SK-N-SH treated with all-trans-retinoic acid at 6 μM for 48 hours (cell line): ENCODE measurements around the gene SEPTIN8.

Experiments used
- ATAC-seq: fragments of 200-7000 bp; cut with Tn5 transposase; 3 replicates; pipeline ENCODE4 v1.9.1; 2020; ENCODE audit warnings: mild to moderate bottlenecking, moderate library complexity
- ARNTL ChIP-seq: fragments of 450-650 bp; formaldehyde crosslinking; IDR thresholded peaks from 2 replicates; pipeline ENCODE4 v1.5.0; 2020; ENCODE audit warnings: low read depth, mild to moderate bottlenecking, moderate library complexity, borderline replicate concordance
- BACH2 ChIP-seq: fragments of 250-450 bp; sonication (Bioruptor Pico); IDR thresholded peaks from 2 replicates; pipeline ENCODE4 v1.9.0; 2021; ENCODE audit warnings: mild to moderate bottlenecking, borderline replicate concordance
- CSDC2 ChIP-seq: fragments of 250-450 bp; sonication (Bioruptor Pico); IDR thresholded peaks from 2 replicates; pipeline ENCODE4 v1.5.0; 2020; ENCODE audit warnings: mild to moderate bottlenecking, moderate library complexity
- CSRNP3 ChIP-seq: fragments of 250-450 bp; sonication (Bioruptor Pico); IDR thresholded peaks from 2 replicates; pipeline ENCODE4 v1.5.1; 2021; ENCODE audit warnings: mild to moderate bottlenecking, moderate library complexity
- ESRRG ChIP-seq: fragments of 250-450 bp; sonication (Bioruptor Pico); IDR thresholded peaks from 2 replicates; pipeline ENCODE4 v1.6.1; 2021; ENCODE audit warnings: mild to moderate bottlenecking
- ISL1 ChIP-seq: fragments of 250-450 bp; sonication (Bioruptor Pico); IDR thresholded peaks from 2 replicates; pipeline ENCODE4 v2.1.2; 2022; ENCODE audit warnings: mild to moderate bottlenecking, moderate library complexity
- OSR1 ChIP-seq: fragments of 250-450 bp; sonication (Bioruptor Pico); IDR thresholded peaks from 2 replicates; pipeline ENCODE4 v1.8.0; 2022; ENCODE audit warnings: moderate library complexity, mild to moderate bottlenecking, inconsistent platforms
- PPARA ChIP-seq: fragments of 250-450 bp; sonication (Bioruptor Pico); IDR thresholded peaks from 2 replicates; pipeline ENCODE4 v1.5.0; 2020; ENCODE audit warnings: mild to moderate bottlenecking, borderline replicate concordance
- RARB ChIP-seq: fragments of 250-450 bp; sonication (Bioruptor Pico); IDR thresholded peaks from 2 replicates; pipeline ENCODE4 v1.8.0; 2021; ENCODE audit warnings: mild to moderate bottlenecking, moderate library complexity
- TCF4 ChIP-seq: fragments of 250-450 bp; sonication (Bioruptor Pico); IDR thresholded peaks from 2 replicates; pipeline ENCODE4 v1.8.0; 2021; ENCODE audit warnings: mild to moderate bottlenecking, moderate library complexity, borderline replicate concordance
- TOX ChIP-seq: fragments of 250-450 bp; sonication (Bioruptor Pico); IDR thresholded peaks from 2 replicates; pipeline ENCODE4 v1.8.0; 2021; ENCODE audit warnings: mild to moderate bottlenecking, moderate library complexity, borderline replicate concordance
- ZC3H10 ChIP-seq: fragments of 250-450 bp; sonication (Bioruptor Pico); IDR thresholded peaks from 2 replicates; pipeline ENCODE4 v1.5.1; 2021; ENCODE audit warnings: mild to moderate bottlenecking, moderate library complexity
- ZNF565 ChIP-seq: fragments of 450-650 bp; formaldehyde crosslinking; conservative IDR thresholded peaks from 2 replicates; pipeline ENCODE4 v1.5.0; 2020; ENCODE audit warnings: low read depth, mild to moderate bottlenecking, moderate library complexity
- ZNF70 ChIP-seq: fragments of 450-650 bp; formaldehyde crosslinking; IDR thresholded peaks from 2 replicates; pipeline ENCODE4 v1.5.0; 2020; ENCODE audit warnings: mild to moderate bottlenecking, moderate library complexity
- ZNF8 ChIP-seq: fragments of 450-650 bp; formaldehyde crosslinking; IDR thresholded peaks from 2 replicates; pipeline ENCODE4 v1.5.0; 2020; ENCODE audit warnings: mild to moderate bottlenecking, moderate library complexity
- TF ChIP-seq, protein P1 (sequence below): fragments of 250-450 bp; sonication (Bioruptor Pico); IDR thresholded peaks from 2 replicates; pipeline ENCODE4 v1.5.1; 2020; ENCODE audit warnings: low read depth, mild to moderate bottlenecking, moderate library complexity
- TF ChIP-seq, protein P2 (sequence below): fragments of 250-450 bp; sonication (Bioruptor Pico); IDR thresholded peaks from 2 replicates; pipeline ENCODE4 v1.5.0; 2020; ENCODE audit warnings: mild to moderate bottlenecking, moderate library complexity
- TF ChIP-seq, protein P3 (sequence below): fragments of 250-450 bp; sonication (Bioruptor Pico); IDR thresholded peaks from 2 replicates; pipeline ENCODE4 v1.8.0; 2020; ENCODE audit warnings: mild to moderate bottlenecking, moderate library complexity, borderline replicate concordance

Gene SEPTIN8

GRCh38 chr5:132788508-132788907 lies 11.5 kb upstream of the SEPTIN8 start:
- ATAC-seq, result no peak
- TF ChIP-seq, protein P1, sequence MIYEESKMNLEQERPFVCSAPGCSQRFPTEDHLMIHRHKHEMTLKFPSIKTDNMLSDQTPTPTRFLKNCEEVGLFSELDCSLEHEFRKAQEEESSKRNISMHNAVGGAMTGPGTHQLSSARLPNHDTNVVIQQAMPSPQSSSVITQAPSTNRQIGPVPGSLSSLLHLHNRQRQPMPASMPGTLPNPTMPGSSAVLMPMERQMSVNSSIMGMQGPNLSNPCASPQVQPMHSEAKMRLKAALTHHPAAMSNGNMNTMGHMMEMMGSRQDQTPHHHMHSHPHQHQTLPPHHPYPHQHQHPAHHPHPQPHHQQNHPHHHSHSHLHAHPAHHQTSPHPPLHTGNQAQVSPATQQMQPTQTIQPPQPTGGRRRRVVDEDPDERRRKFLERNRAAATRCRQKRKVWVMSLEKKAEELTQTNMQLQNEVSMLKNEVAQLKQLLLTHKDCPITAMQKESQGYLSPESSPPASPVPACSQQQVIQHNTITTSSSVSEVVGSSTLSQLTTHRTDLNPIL (CRISPR knock-in tag), result no peak
- TF ChIP-seq ZNF8 (CRISPR knock-in tag) (no peak), ESRRG (CRISPR knock-in tag) (no peak), ARNTL (CRISPR knock-in tag) (no peak), TOX (no peak), CSRNP3 (CRISPR knock-in tag) (no peak), BACH2 (CRISPR knock-in tag) (no peak), CSDC2 (no peak), ZNF565 (CRISPR knock-in tag) (no peak), ZNF70 (CRISPR knock-in tag) (no peak), RARB (CRISPR knock-in tag) (no peak), TCF4 (CRISPR knock-in tag) (no peak)
- TF ChIP-seq, protein P2, sequence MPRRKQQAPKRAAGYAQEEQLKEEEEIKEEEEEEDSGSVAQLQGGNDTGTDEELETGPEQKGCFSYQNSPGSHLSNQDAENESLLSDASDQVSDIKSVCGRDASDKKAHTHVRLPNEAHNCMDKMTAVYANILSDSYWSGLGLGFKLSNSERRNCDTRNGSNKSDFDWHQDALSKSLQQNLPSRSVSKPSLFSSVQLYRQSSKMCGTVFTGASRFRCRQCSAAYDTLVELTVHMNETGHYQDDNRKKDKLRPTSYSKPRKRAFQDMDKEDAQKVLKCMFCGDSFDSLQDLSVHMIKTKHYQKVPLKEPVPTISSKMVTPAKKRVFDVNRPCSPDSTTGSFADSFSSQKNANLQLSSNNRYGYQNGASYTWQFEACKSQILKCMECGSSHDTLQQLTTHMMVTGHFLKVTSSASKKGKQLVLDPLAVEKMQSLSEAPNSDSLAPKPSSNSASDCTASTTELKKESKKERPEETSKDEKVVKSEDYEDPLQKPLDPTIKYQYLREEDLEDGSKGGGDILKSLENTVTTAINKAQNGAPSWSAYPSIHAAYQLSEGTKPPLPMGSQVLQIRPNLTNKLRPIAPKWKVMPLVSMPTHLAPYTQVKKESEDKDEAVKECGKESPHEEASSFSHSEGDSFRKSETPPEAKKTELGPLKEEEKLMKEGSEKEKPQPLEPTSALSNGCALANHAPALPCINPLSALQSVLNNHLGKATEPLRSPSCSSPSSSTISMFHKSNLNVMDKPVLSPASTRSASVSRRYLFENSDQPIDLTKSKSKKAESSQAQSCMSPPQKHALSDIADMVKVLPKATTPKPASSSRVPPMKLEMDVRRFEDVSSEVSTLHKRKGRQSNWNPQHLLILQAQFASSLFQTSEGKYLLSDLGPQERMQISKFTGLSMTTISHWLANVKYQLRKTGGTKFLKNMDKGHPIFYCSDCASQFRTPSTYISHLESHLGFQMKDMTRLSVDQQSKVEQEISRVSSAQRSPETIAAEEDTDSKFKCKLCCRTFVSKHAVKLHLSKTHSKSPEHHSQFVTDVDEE, result no peak
- TF ChIP-seq, protein P3, sequence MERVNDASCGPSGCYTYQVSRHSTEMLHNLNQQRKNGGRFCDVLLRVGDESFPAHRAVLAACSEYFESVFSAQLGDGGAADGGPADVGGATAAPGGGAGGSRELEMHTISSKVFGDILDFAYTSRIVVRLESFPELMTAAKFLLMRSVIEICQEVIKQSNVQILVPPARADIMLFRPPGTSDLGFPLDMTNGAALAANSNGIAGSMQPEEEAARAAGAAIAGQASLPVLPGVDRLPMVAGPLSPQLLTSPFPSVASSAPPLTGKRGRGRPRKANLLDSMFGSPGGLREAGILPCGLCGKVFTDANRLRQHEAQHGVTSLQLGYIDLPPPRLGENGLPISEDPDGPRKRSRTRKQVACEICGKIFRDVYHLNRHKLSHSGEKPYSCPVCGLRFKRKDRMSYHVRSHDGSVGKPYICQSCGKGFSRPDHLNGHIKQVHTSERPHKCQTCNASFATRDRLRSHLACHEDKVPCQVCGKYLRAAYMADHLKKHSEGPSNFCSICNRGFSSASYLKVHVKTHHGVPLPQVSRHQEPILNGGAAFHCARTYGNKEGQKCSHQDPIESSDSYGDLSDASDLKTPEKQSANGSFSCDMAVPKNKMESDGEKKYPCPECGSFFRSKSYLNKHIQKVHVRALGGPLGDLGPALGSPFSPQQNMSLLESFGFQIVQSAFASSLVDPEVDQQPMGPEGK, result no peak

- TF ChIP-seq TCF4 (CRISPR knock-in tag) (no peak), ARNTL (CRISPR knock-in tag) (no peak), ISL1 (CRISPR knock-in tag) (no peak), ESRRG (CRISPR knock-in tag) (no peak), RARB (CRISPR knock-in tag) (no peak), ZC3H10 (CRISPR knock-in tag) (no peak), CSDC2 (no peak), OSR1 (CRISPR knock-in tag) (no peak), PPARA (no peak)
- TF ChIP-seq, protein P2, result no peak
- TF ChIP-seq, protein P3, result no peak
- ATAC-seq, result peak; percentile 24; the same call in 1 of the 3 replicates
These were observed 10.0 kb upstream of the SEPTIN8 start for GRCh38 chr5:132787076-132787475.
